HepG2 (cell line): ENCODE measurements around the gene CTIF. TPM values are rescaled to one million over a fixed set of nuclear protein-coding genes. Genes with fewer than 3 reads are reported as not detected.

Experiments used
- ARHGAP35 ChIP-seq: sonication (generic); formaldehyde crosslinking; IDR thresholded peaks from 2 replicates; pipeline ENCODE4 v1.9.0; 2022; ENCODE audit warnings: mild to moderate bottlenecking, inconsistent platforms, moderate library complexity, missing genetic modification reagents, borderline replicate concordance
- CBX1 ChIP-seq: IDR thresholded peaks from one replicate; pipeline ENCODE4 v1.6.1; 2016; ENCODE audit warnings: antibody characterized with exemption, low read depth
- FIP1L1 ChIP-seq: fragments of 200-400 bp; formaldehyde crosslinking; IDR thresholded peaks from 2 replicates; pipeline ENCODE4 v1.6.1; 2018; ENCODE audit warnings: low read depth, mild to moderate bottlenecking, low read length, moderate library complexity, borderline replicate concordance; ENCODE audit not compliant: insufficient read depth
- FLYWCH1 ChIP-seq: sonication (generic); formaldehyde crosslinking; IDR thresholded peaks from 2 replicates; pipeline ENCODE4 v1.8.1; 2023; ENCODE audit warnings: mild to moderate bottlenecking, missing genetic modification reagents
- KMT2B ChIP-seq: IDR thresholded peaks from 2 replicates; pipeline ENCODE4 v1.6.1; 2016; ENCODE audit warnings: missing genetic modification reagents, missing compliant biosample characterization
- MED1 ChIP-seq: sonication (generic); formaldehyde crosslinking; IDR thresholded peaks from 2 replicates; pipeline ENCODE4 v1.4.0; 2020; ENCODE audit warnings: missing genetic modification reagents
- NKX3-1 ChIP-seq: sonication (generic); formaldehyde crosslinking; IDR thresholded peaks from 2 replicates; pipeline ENCODE4 v1.5.0; 2020; ENCODE audit warnings: missing genetic modification reagents
- RAD51 ChIP-seq: fragments of 450-650 bp; IDR thresholded peaks from 2 replicates; pipeline ENCODE4 v1.6.1; 2016; ENCODE audit warnings: borderline replicate concordance
- RBAK ChIP-seq: sonication (generic); formaldehyde crosslinking; IDR thresholded peaks from 2 replicates; pipeline ENCODE4 v1.5.1; 2020; ENCODE audit warnings: mild to moderate bottlenecking, missing genetic modification reagents
- ZNF121 ChIP-seq: sonication (generic); formaldehyde crosslinking; IDR thresholded peaks from 2 replicates; pipeline ENCODE4 v1.5.0; 2020; ENCODE audit warnings: mild to moderate bottlenecking, missing genetic modification reagents
- ZNF3 ChIP-seq: IDR thresholded peaks from 2 replicates; pipeline ENCODE4 v1.7.0; 2017; ENCODE audit warnings: inconsistent platforms
- ZNF354B ChIP-seq: sonication (generic); formaldehyde crosslinking; IDR thresholded peaks from 2 replicates; pipeline ENCODE4 v1.8.0; 2022; ENCODE audit warnings: mild to moderate bottlenecking, missing genetic modification reagents
- ZNF430 ChIP-seq: sonication (generic); formaldehyde crosslinking; IDR thresholded peaks from 2 replicates; pipeline ENCODE4 v1.9.0; 2021; ENCODE audit warnings: mild to moderate bottlenecking, missing genetic modification reagents
- ZNF550 ChIP-seq: sonication (generic); formaldehyde crosslinking; IDR thresholded peaks from 2 replicates; pipeline ENCODE4 v1.4.0; 2020; ENCODE audit warnings: mild to moderate bottlenecking, missing genetic modification reagents, borderline replicate concordance
- ZNF564 ChIP-seq: sonication (generic); formaldehyde crosslinking; IDR thresholded peaks from 2 replicates; pipeline ENCODE4 v1.8.1; 2023; ENCODE audit warnings: mild to moderate bottlenecking, missing genetic modification reagents
- ZNF569 ChIP-seq: sonication (generic); formaldehyde crosslinking; IDR thresholded peaks from 2 replicates; pipeline ENCODE4 v1.5.0; 2020; ENCODE audit warnings: mild to moderate bottlenecking, missing genetic modification reagents, moderate library complexity, borderline replicate concordance
- ZNF850 ChIP-seq: sonication (generic); formaldehyde crosslinking; conservative IDR thresholded peaks from 2 replicates; pipeline ENCODE4 v1.9.0; 2021; ENCODE audit warnings: mild to moderate bottlenecking, missing genetic modification reagents
- polyA plus RNA-seq, 8 experiments: library from polyadenylated mRNA; depleted of rRNA in 3 of 8; stranded (reverse) in 7 of 8; unstranded in 1 of 8; fragments of >200 nt; fragmentation: Illumina TruSeq in 4 of 8; extraction: Trizol in 4 of 8; gene quantifications; 2 replicates each; pipeline versions ENCODE4 v1.2.1 to v1.2.3, GENCODE V29; 2011 to 2016; ENCODE audit warnings: low read depth in 4 of 8, missing spikeins in 1 of 8, mixed read lengths in 1 of 8; ENCODE audit not compliant: insufficient read depth in 1 of 8
- total RNA-seq, 5 experiments: library from RNA; depleted of rRNA; stranded (reverse); fragments of >200 nt; fragmentation: Illumina TruSeq; extraction: Trizol; gene quantifications; 2 replicates each; pipeline ENCODE4 v1.2.3, GENCODE V29; 2016; ENCODE audit warnings: low read depth in 1 of 5
- TF ChIP-seq, protein P1 (sequence below): sonication (generic); formaldehyde crosslinking; IDR thresholded peaks from 2 replicates; pipeline ENCODE4 v1.8.0; 2022; ENCODE audit warnings: mild to moderate bottlenecking, missing genetic modification reagents, moderate library complexity
- TF ChIP-seq, protein P2 (sequence below): IDR thresholded peaks from 2 replicates; pipeline ENCODE4 v1.6.1; 2016; ENCODE audit warnings: mild to moderate bottlenecking
- TF ChIP-seq, protein P3 (sequence below): sonication (generic); formaldehyde crosslinking; IDR thresholded peaks from 2 replicates; pipeline ENCODE4 v1.5.1; 2020; ENCODE audit warnings: mild to moderate bottlenecking, missing genetic modification reagents, moderate library complexity
- TF ChIP-seq, protein P4 (sequence below): sonication (generic); formaldehyde crosslinking; IDR thresholded peaks from 2 replicates; pipeline ENCODE4 v1.5.1; 2020; ENCODE audit warnings: mild to moderate bottlenecking, missing genetic modification reagents

The CTIF gene
- total and polyA plus RNA-seq, 2 of the 13 experiments (the other 11 are each of a cell fraction or from before 2014, with no cell fraction given): 18.2 to 28.0 TPM

DNA sequence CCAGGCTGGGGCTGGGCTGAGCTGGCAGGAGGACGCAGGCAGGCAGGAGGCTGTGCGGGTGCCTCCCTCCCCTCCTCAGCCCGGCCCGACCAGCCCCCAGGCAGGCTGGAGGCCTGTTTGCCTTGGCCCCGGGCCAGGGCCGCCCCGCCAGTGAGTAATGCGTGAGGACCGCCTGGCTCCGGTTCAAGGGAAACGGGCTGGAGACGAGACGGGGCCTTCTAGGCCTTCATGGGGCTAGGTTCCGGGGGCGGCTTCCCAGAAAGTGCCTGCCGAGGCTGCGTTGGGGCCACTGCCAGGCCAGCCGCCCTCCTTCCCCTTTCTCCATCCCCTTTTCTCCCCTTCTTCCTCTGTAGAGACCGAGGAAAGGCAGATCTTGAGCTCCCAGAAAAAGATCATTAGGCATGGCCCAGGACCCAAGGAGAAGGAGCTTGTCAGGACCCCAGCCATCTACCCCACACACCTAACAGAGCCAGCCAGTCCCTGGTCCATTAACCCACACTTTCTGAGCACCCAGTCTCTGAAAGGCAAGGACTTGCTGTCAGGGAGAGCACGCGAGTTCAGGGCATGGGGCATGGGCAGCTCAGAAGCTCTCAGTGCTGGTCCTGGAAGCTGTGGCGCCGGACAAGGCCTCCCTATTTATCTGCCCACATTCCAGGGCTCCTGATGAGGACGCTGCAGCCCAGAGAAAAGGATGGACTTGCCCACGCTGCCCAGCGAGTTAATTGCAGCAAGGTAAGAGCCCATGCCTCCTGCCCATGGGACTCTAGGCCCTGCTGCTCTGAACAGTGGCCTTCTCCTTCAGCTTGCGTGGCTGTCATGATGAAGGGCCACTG is 363.4 kb downstream of the CTIF start (continued):
- TF ChIP-seq ZNF121 (CRISPR knock-in tag): peak; percentile 47; the same call in 1 of the 2 replicates
- no peak for TF ChIP-seq RAD51
- TF ChIP-seq, protein P1, sequence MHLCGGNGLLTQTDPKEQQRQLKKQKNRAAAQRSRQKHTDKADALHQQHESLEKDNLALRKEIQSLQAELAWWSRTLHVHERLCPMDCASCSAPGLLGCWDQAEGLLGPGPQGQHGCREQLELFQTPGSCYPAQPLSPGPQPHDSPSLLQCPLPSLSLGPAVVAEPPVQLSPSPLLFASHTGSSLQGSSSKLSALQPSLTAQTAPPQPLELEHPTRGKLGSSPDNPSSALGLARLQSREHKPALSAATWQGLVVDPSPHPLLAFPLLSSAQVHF (CRISPR knock-in tag): no peak
- no peak for TF ChIP-seq ZNF430
- no peak for TF ChIP-seq FLYWCH1 (CRISPR knock-in tag)
- no peak for TF ChIP-seq ARHGAP35
- TF ChIP-seq KMT2B (CRISPR knock-in tag): peak; percentile 80
- no peak for TF ChIP-seq RBAK (CRISPR knock-in tag)
- TF ChIP-seq ZNF3: no peak
- TF ChIP-seq, protein P2, sequence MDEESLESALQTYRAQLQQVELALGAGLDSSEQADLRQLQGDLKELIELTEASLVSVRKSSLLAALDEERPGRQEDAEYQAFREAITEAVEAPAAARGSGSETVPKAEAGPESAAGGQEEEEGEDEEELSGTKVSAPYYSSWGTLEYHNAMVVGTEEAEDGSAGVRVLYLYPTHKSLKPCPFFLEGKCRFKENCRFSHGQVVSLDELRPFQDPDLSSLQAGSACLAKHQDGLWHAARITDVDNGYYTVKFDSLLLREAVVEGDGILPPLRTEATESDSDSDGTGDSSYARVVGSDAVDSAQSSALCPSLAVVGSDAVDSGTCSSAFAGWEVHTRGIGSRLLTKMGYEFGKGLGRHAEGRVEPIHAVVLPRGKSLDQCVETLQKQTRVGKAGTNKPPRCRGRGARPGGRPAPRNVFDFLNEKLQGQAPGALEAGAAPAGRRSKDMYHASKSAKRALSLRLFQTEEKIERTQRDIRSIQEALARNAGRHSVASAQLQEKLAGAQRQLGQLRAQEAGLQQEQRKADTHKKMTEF (CRISPR knock-in tag): peak; percentile 78; the same call in 1 of the 2 replicates
- TF ChIP-seq, protein P3, sequence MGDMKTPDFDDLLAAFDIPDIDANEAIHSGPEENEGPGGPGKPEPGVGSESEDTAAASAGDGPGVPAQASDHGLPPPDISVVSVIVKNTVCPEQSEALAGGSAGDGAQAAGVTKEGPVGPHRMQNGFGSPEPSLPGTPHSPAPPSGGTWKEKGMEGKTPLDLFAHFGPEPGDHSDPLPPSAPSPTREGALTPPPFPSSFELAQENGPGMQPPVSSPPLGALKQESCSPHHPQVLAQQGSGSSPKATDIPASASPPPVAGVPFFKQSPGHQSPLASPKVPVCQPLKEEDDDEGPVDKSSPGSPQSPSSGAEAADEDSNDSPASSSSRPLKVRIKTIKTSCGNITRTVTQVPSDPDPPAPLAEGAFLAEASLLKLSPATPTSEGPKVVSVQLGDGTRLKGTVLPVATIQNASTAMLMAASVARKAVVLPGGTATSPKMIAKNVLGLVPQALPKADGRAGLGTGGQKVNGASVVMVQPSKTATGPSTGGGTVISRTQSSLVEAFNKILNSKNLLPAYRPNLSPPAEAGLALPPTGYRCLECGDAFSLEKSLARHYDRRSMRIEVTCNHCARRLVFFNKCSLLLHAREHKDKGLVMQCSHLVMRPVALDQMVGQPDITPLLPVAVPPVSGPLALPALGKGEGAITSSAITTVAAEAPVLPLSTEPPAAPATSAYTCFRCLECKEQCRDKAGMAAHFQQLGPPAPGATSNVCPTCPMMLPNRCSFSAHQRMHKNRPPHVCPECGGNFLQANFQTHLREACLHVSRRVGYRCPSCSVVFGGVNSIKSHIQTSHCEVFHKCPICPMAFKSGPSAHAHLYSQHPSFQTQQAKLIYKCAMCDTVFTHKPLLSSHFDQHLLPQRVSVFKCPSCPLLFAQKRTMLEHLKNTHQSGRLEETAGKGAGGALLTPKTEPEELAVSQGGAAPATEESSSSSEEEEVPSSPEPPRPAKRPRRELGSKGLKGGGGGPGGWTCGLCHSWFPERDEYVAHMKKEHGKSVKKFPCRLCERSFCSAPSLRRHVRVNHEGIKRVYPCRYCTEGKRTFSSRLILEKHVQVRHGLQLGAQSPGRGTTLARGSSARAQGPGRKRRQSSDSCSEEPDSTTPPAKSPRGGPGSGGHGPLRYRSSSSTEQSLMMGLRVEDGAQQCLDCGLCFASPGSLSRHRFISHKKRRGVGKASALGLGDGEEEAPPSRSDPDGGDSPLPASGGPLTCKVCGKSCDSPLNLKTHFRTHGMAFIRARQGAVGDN: peak; percentile 97
- no peak for TF ChIP-seq ZNF550
- no peak for TF ChIP-seq ZNF564 (CRISPR knock-in tag)
- no peak for TF ChIP-seq FIP1L1
- no peak for TF ChIP-seq ZNF569
- TF ChIP-seq, protein P4, sequence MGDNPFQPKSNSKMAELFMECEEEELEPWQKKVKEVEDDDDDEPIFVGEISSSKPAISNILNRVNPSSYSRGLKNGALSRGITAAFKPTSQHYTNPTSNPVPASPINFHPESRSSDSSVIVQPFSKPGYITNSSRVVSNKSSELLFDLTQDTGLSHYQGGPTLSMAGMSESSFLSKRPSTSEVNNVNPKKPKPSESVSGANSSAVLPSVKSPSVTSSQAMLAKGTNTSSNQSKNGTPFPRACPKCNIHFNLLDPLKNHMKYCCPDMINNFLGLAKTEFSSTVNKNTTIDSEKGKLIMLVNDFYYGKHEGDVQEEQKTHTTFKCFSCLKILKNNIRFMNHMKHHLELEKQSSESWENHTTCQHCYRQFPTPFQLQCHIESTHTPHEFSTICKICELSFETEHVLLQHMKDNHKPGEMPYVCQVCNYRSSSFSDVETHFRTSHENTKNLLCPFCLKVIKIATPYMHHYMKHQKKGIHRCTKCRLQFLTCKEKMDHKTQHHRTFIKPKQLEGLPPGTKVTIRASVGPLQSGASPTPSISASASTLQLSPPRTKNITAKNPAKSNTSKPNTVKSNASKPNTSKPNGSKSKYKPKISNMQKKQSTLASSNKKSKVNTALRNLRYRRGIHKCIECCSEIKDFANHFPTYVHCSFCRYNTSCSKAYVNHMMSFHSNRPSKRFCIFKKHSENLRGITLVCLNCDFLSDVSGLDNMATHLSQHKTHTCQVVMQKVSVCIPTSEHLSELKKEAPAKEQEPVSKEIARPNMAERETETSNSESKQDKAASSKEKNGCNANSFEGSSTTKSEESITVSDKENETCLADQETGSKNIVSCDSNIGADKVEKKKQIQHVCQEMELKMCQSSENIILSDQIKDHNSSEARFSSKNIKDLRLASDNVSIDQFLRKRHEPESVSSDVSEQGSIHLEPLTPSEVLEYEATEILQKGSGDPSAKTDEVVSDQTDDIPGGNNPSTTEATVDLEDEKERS (CRISPR knock-in tag): peak; percentile 72; the same call in 1 of the 2 replicates
- no peak for TF ChIP-seq ZNF850 (CRISPR knock-in tag)
- TF ChIP-seq ZNF354B (CRISPR knock-in tag): no peak
- TF ChIP-seq MED1: peak; percentile 69; the same call in 1 of the 2 replicates
- 0 out of 2 replicates have a peak, but pooled peaks have one; percentile 25 for TF ChIP-seq NKX3-1
- TF ChIP-seq CBX1: no peak
